H1 (cell line): Measurements from ENCODE around the gene ARPC4. TPM values are rescaled to one million over a fixed set of nuclear protein-coding genes. Genes with fewer than 3 reads are reported as not detected.

ENCODE experiments used
- CTCF ChIA-PET: fragments of 300-600 bp; sonication (Branson Sonifier 250); formaldehyde crosslinking; loops from one replicate; lab custom pipeline; 2021; ENCODE audit not compliant: partially characterized antibody; lab: Charles Lee
- POLR2A ChIA-PET: fragments of 300-600 bp; sonication (Branson Sonifier 250); formaldehyde crosslinking; loops from one replicate; lab custom pipeline; 2021; ENCODE audit warnings: inconsistent platforms; ENCODE audit not compliant: partially characterized antibody; lab: Charles Lee
- DNase-seq, 2 experiments: peaks; one replicate each; pipeline versions ENCODE4 v3.0.0 to v3.0.0-alpha.2; 2010 to 2022; ENCODE audit warnings: low spot score in 2 of 2, low read depth in 1 of 2, mixed read lengths in 1 of 2
- FAIRE-seq: peaks from 2 replicates; lab custom pipeline; 2011; peaks lifted over from hg19 to GRCh38; lab: Jason Lieb, UNC
- H2AFZ ChIP-seq: 2 replicates; pipeline ENCODE4 v1.8.1; 2012; ENCODE audit warnings: low read length, inconsistent platforms
- H2AK5ac ChIP-seq: 2 replicates; pipeline ENCODE4 v1.6.1; 2013; ENCODE audit warnings: low read depth, low read length
- H2BK120ac ChIP-seq: replicated peaks from 2 replicates; pipeline ENCODE3; 2013; ENCODE audit warnings: low read depth, low read length, inconsistent platforms
- H2BK12ac ChIP-seq: 2 replicates; pipeline ENCODE4 v1.6.1; 2013; ENCODE audit warnings: low read depth, low read length
- H2BK15ac ChIP-seq: 2 replicates; pipeline ENCODE4 v1.6.1; 2013; ENCODE audit warnings: low read length
- H2BK20ac ChIP-seq: 2 replicates; pipeline ENCODE4 v1.6.1; 2013; ENCODE audit warnings: low read length
- H2BK5ac ChIP-seq: 2 replicates; pipeline ENCODE4 v1.6.1; 2013; ENCODE audit warnings: low read depth, low read length
- H3K14ac ChIP-seq: 2 replicates; pipeline ENCODE4 v1.6.1; 2013; ENCODE audit warnings: inconsistent platforms; ENCODE audit not compliant: insufficient read length
- H3K18ac ChIP-seq: 2 replicates; pipeline ENCODE4 v1.6.1; 2013; ENCODE audit warnings: low read length; ENCODE audit errors: extremely low read depth
- H3K23ac ChIP-seq: 2 replicates; pipeline ENCODE4 v1.6.1; 2013; ENCODE audit warnings: inconsistent platforms; ENCODE audit not compliant: insufficient read length
- H3K23me2 ChIP-seq: 2 replicates; pipeline ENCODE4 v1.6.1; 2013; ENCODE audit warnings: low read depth, low read length
- H3K27ac ChIP-seq: 2 replicates; pipeline ENCODE4 v1.6.1; 2011; ENCODE audit warnings: low read depth, low read length, inconsistent platforms
- H3K27me3 ChIP-seq, 4 experiments: replicated peaks in 1 of 4; 1 replicate in 1 of 4; 2 replicates in 3 of 4; pipeline versions ENCODE4 v1.6.1 to v1.8.1; 2011 to 2013; ENCODE audit warnings: low read length in 3 of 4, mild to moderate bottlenecking in 3 of 4, inconsistent platforms in 2 of 4, mixed read lengths in 2 of 4, moderate library complexity in 1 of 4; ENCODE audit not compliant: control insufficient read depth in 3 of 4, insufficient read depth in 3 of 4; ENCODE audit errors: extremely low read depth in 1 of 4
- H3K36me3 ChIP-seq, 4 experiments: 2 replicates each; pipeline versions ENCODE4 v1.6.1 to v1.8.1; 2011 to 2013; ENCODE audit warnings: mild to moderate bottlenecking in 4 of 4, low read length in 3 of 4, moderate library complexity in 2 of 4, control low read depth in 1 of 4, inconsistent platforms in 1 of 4; ENCODE audit not compliant: insufficient read depth in 4 of 4, control insufficient read depth in 2 of 4
- H3K4ac ChIP-seq: replicated peaks from 2 replicates; pipeline ENCODE3; 2013; ENCODE audit warnings: low read length, low read depth, mixed read lengths, inconsistent platforms; ENCODE audit not compliant: insufficient read length
- H3K4me1 ChIP-seq, 4 experiments: replicated peaks in 1 of 4; 1 replicate in 1 of 4; 2 replicates in 3 of 4; pipeline versions ENCODE4 v1.6.1 to v1.8.1; 2011 to 2013; ENCODE audit warnings: low read length in 3 of 4, inconsistent platforms in 2 of 4, mixed read lengths in 1 of 4; ENCODE audit not compliant: insufficient read depth in 4 of 4, control insufficient read depth in 3 of 4
- H3K4me2 ChIP-seq, 2 experiments: 2 replicates each; pipeline versions ENCODE4 v1.6.1 to v1.8.1; 2011 to 2013; ENCODE audit warnings: low read depth in 2 of 2, low read length in 2 of 2, control low read depth in 1 of 2, inconsistent platforms in 1 of 2, mild to moderate bottlenecking in 1 of 2; ENCODE audit not compliant: insufficient read depth in 1 of 2
- H3K4me3 ChIP-seq, 4 experiments: fragments of 200-600, 300-600 bp in 1 of 4; sonication (generic), shearing (Covaris generic), sonication (Bioruptor Twin) in 1 of 4; 2 replicates each; pipeline versions ENCODE4 v1.5.1 to v1.8.1; 2011 to 2016; ENCODE audit warnings: low read length in 4 of 4, low read depth in 3 of 4, control low read depth in 2 of 4, inconsistent platforms in 2 of 4, mild to moderate bottlenecking in 2 of 4, mixed read lengths in 1 of 4, moderate library complexity in 1 of 4; ENCODE audit not compliant: insufficient read depth in 2 of 4; ENCODE audit errors: extremely low read depth in 1 of 4
- H3K56ac ChIP-seq: replicated peaks from 2 replicates; pipeline ENCODE3; 2013; ENCODE audit warnings: low read depth, mild to moderate bottlenecking, mixed read lengths, low read length, inconsistent platforms; ENCODE audit not compliant: insufficient read length
- H3K79me1 ChIP-seq: 2 replicates; pipeline ENCODE4 v1.6.1; 2013; ENCODE audit warnings: low read depth, low read length, control low read depth
- H3K79me2 ChIP-seq, 2 experiments: 2 replicates each; pipeline versions ENCODE4 v1.6.1 to v1.8.1; 2012 to 2013; ENCODE audit warnings: low read length in 2 of 2, mild to moderate bottlenecking in 2 of 2, inconsistent platforms in 1 of 2; ENCODE audit not compliant: insufficient read depth in 2 of 2, control insufficient read depth in 1 of 2
- H3K9ac ChIP-seq, 4 experiments: replicated peaks in 1 of 4; 1 replicate in 1 of 4; 2 replicates in 3 of 4; pipeline versions ENCODE4 v1.6.1 to v1.8.1; 2011 to 2013; ENCODE audit warnings: low read depth in 3 of 4, low read length in 3 of 4, control low read depth in 2 of 4, mild to moderate bottlenecking in 2 of 4, moderate library complexity in 2 of 4, inconsistent platforms in 1 of 4; ENCODE audit errors: extremely low read depth in 1 of 4
- H3K9me3 ChIP-seq, 2 experiments: 2 replicates each; pipeline versions ENCODE4 v1.6.1 to v1.8.1; 2012 to 2013; ENCODE audit warnings: mild to moderate bottlenecking in 2 of 2, moderate library complexity in 2 of 2, control low read depth in 1 of 2, inconsistent platforms in 1 of 2, low read depth in 1 of 2, low read length in 1 of 2, mixed read lengths in 1 of 2; ENCODE audit not compliant: insufficient read depth in 2 of 2
- H4K20me1 ChIP-seq, 2 experiments: replicated peaks in 1 of 2; 2 replicates each; pipeline versions ENCODE3 to v1.8.1; 2011 to 2013; ENCODE audit warnings: inconsistent platforms in 2 of 2, low read length in 2 of 2, mild to moderate bottlenecking in 1 of 2; ENCODE audit not compliant: insufficient read depth in 2 of 2, control insufficient read depth in 1 of 2
- H4K5ac ChIP-seq: 2 replicates; pipeline ENCODE4 v1.6.1; 2013; ENCODE audit warnings: low read length, low read depth, mixed read lengths, inconsistent platforms; ENCODE audit not compliant: insufficient read length
- H4K8ac ChIP-seq: 2 replicates; pipeline ENCODE4 v1.8.0; 2013; ENCODE audit warnings: mild to moderate bottlenecking, moderate library complexity, low read length, inconsistent platforms; ENCODE audit not compliant: insufficient read depth; ENCODE audit errors: extremely low read depth
- H4K91ac ChIP-seq: replicated peaks from 2 replicates; pipeline ENCODE3; 2013; ENCODE audit warnings: low read length, mixed read lengths, inconsistent platforms; ENCODE audit not compliant: insufficient read length
- CHD1 ChIP-seq: IDR thresholded peaks from 2 replicates; pipeline ENCODE4 v1.6.1; 2012; ENCODE audit warnings: low read depth, low read length, improper control_type of control experiment
- NRF1 ChIP-seq: IDR thresholded peaks from 2 replicates; pipeline ENCODE4 v1.6.1; 2011; ENCODE audit warnings: mild to moderate bottlenecking, low read depth, low read length, improper control_type of control experiment
- YY1 ChIP-seq: IDR thresholded peaks from 2 replicates; pipeline ENCODE4 v1.6.1; 2011; ENCODE audit warnings: low read depth, mild to moderate bottlenecking, low read length
- WGBS, 2 experiments: shearing (Covaris generic) in 1 of 2; methylation state at CpG; one replicate each; pipeline versions ENCODE4 v1.1.6 to v1.1.7; 2013 to 2015; ENCODE audit warnings: low lambda C conversion rate in 2 of 2, mixed read lengths in 2 of 2, inconsistent platforms in 1 of 2, low coverage in 1 of 2, missing lambda C conversion rate in 1 of 2; ENCODE audit not compliant: insufficient replicate concordance in 2 of 2, insufficient coverage in 1 of 2, insufficient read length in 1 of 2; ENCODE audit errors: extremely low coverage in 1 of 2, missing lambda C conversion rate in 1 of 2; 5-methylcytosine and 5-hydroxymethylcytosine counted together
- polyA plus RNA-seq, 7 experiments: library from polyadenylated mRNA; depleted of rRNA in 3 of 7; stranded (reverse) in 5 of 7; unstranded in 2 of 7; fragments of >200 nt in 5 of 7; fragments of 200-250 nt in 2 of 7; gene quantifications; 1 replicate in 5 of 7; 2 replicates in 1 of 7; 4 replicates in 1 of 7; pipeline versions ENCODE4 v1.2.1 to v1.2.3, GENCODE V29; 2011 to 2013; ENCODE audit warnings: missing spikeins in 2 of 7, mixed read lengths in 2 of 7
- total RNA-seq: library from RNA; stranded (reverse); fragmentation: NEBNext Ultra II Directional; extraction: Animal tissue kit (Norgen Biotek cat#: 25700); gene quantifications from 2 replicates; pipeline ENCODE4 v1.2.1, GENCODE V29; 2021
- TF ChIP-seq, protein P1 (sequence below): IDR thresholded peaks from 2 replicates; pipeline ENCODE4 v1.6.1; 2012; ENCODE audit warnings: inconsistent platforms

Gene ARPC4
- total and polyA plus RNA-seq, 2 of the 8 experiments (the other 6 are each of a cell fraction or from before 2014, with no cell fraction given) = 138 to 154 TPM

DNA sequence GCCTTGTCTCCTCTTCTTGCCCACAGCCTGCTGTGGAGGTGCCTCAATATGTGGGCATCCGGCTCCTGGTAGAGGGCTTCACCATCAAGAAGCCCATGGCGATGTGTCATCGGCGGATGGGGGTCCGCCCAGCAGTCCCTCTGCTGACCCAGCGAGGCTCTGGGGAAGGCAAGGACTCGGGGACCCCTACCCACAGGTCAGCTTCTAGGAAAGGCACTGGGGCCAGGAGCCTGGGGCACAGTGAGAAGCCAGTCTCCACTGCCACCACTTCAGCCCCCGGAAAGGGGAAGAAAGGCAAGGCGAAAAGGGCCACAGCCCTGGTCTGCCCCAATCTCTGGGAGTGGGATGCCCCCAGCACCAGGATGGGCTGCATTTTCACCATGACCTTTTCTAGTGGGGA, 40.2 kb downstream of the ARPC4 start:
- Histone ChIP-seq H3K4me1 (no peaks in the 10 kb centered on the region), H2BK5ac (no peak overlapping the region), H2AFZ (no peak overlapping the region), H3K4me3 (no peak overlapping the region), H3K14ac (no peak overlapping the region), H3K23ac (no peak overlapping the region), H3K18ac (no peak overlapping the region), H3K23me2 (no peaks in the 10 kb centered on the region; the same call in 1 of the 2 replicates), H2AK5ac (no peak overlapping the region), H3K79me1 (no peaks in the 10 kb centered on the region), H4K20me1 (peaks cover 0 to 4% of the 10 kb centered on the region in 2 experiments), H4K5ac (no peak overlapping the region), H3K56ac (no peak overlapping the region), H3K79me2 (no peaks in the 10 kb centered on the region), H4K91ac (no peak overlapping the region), H3K27ac (no peak overlapping the region), H2BK20ac (no peak overlapping the region), H2BK15ac (no peak overlapping the region), H3K4me2 (no peak overlapping the region), H2BK12ac (no peak overlapping the region), H3K36me3 (peaks cover 0 to 7% (median 0%) of the 10 kb centered on the region in 4 experiments; a peak in 2 of 8 replicates), H3K9ac (no peak overlapping the region), H3K9me3 (no peaks in the 10 kb centered on the region), H3K4ac (no peak overlapping the region), H2BK120ac (no peak overlapping the region), H4K8ac (no peak overlapping the region), H3K27me3 (no peaks in the 10 kb centered on the region)
- DNase-seq (no peak), FAIRE-seq (no peak)
- 92% methylated on average over 8 of the region's 9 CpGs; no CpG with 5 or more reads in 1 of the 2 experiments for WGBS, 2 experiments
- CTCF ChIA-PET = interaction anchor here (1.0 to 7.9 kb wide), 2 partner anchors 5 to 27 kb away, joined by 3 to 74 read pairs; no protein-coding TSS in a partner anchor
- POLR2A ChIA-PET = interaction anchor here (1.6 to 3.2 kb wide), 2 partner anchors 8 to 113 kb away, joined by 5 to 12 read pairs; no protein-coding TSS in a partner anchor
- no peak for TF ChIP-seq CHD1
- no peak for TF ChIP-seq YY1
- TF ChIP-seq, protein P1, sequence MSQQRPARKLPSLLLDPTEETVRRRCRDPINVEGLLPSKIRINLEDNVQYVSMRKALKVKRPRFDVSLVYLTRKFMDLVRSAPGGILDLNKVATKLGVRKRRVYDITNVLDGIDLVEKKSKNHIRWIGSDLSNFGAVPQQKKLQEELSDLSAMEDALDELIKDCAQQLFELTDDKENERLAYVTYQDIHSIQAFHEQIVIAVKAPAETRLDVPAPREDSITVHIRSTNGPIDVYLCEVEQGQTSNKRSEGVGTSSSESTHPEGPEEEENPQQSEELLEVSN = no peak
- TF ChIP-seq NRF1 = no peak
